GM18868 (cell line): ENCODE measurements around the gene SMCO4.
"Not testable (repeated sequence)": the region's sequence is repeated elsewhere in the genome, so short reads cannot be mapped to it uniquely, and the experiment has no call there.

Experiments used
- ATAC-seq: cut with Tn5 transposase; IDR thresholded peaks from one replicate; pipeline ENCODE4 v1.9.1; 2021; ENCODE audit warnings: mild to moderate bottlenecking, moderate library complexity; ENCODE audit not compliant: unreplicated experiment

Gene SMCO4

DNA sequence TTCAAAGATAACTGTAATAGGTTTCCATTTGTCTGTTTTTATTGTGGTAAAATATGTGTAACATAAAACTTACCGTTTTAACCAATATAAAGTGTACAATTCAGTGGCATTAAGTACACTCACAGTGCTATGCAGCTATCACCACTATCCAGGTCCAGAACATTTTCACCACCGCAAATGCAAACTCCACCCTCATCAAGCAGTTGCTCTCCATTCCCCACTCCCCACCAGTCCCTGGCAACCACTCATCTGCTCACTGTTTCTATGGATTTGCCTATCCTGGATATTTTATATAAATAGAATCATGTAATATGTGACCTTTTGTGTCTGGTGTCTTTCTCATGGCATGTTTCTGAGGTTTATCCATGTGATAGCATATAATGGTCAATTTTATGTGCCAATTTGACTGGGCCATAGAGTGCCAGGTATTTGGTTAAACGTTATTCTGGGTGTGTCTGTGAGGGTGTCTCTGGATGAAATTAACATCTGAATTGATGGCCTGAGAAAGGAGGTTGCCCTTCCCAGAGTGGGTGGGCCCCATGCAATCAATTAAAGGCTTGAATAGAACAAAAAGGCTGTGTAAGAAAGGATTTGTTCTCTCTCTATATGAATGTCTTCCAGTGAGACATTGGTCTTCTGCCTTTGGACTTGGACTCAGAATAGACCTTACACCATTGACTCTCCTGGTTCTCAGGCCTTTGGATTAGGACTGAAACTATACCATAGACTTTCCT lies 17.2 kb upstream of the SMCO4 start:
- no peak for ATAC-seq

DNA sequence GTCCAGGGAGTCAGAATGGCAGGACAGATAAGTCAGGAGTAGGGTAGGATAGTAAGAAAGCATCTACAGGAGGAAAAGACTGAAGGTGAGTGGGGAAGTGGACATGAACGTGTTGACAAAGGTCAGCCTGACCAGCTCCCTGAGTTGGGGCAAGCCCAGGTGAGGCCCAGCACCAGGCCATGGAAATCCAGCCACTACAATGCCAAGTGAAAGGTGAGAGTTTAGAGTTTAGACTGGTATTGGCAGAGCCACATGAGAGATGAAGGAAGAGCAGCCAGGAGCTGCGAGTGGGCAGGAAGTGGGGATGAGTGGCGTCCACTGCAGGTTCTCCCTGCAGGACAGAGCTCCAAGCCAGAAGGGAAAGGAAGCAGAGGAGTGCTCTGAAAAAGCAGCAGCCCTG lies 16.5 kb upstream of the SMCO4 start:
- no peak for ATAC-seq

DNA sequence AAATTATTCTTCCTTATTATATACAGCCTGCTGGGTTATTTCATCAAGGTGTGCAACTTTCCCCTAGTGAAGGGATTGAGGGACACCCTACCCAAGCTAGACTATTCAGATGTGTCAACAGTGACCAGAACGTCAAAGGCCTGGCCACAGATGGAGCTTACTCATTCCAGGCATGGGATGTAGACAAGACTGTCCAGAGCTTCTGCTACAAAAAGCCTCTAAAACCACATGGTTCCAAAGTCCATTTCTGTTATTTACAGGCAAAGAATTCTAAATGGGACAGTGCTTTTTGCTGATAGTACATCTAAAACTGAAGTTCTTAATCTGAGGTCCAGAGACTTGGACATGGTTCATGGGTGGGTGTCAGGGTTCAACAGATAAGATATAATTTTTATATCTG lies 9.7 kb upstream of the SMCO4 start:
- no peak for ATAC-seq

DNA sequence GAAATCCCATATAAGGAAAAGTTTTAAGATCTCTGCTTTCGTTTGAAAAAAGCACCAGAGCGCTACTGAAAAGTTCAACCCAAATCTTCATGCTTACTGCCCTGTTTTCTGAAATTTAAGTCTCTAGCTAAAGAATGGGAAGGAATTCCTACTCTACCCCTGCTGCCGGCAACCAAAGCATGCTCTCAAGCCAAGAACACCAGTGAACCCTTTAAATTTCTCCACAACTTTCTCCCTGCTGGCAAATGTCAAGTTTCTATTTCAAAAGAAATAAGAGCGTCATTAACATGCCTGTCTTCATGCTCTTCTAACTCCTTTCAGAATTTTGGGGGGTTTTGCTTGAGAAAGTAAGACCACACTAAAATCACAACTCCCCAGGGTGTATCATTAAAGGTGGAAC lies 6.8 kb upstream of the SMCO4 start:
- no peak for ATAC-seq

DNA sequence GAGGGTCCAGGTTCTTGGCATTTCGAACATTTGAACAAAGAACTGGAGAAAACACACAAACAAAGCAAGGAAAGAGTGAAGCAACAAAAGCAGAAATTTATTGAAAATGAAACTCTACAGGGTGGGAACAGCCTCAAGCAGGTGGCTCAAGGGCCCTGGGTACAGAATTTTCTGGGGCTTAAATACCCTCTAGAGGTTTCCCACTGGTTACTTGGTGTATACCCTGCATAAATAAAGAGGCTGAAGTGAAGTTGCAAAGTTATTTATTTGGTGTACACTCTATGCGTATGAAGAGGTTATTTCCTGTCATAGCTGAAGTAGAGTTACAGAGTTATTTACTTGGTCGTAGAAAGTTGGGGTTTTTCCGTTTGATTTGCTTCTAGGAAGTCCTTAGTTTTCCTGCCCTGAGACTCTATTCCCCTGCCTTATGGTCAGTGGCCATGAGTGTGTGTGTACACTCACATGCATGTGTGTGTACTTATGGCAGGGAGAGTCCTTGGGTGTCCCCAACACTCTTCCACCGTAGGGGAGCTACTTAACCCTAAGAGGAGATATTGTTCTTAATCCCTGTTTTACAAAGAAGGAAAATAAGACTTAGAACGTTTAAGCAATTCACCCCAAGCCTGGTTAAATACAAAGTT lies 5.6 kb upstream of the SMCO4 start:
- ATAC-seq: peak; percentile 61

DNA sequence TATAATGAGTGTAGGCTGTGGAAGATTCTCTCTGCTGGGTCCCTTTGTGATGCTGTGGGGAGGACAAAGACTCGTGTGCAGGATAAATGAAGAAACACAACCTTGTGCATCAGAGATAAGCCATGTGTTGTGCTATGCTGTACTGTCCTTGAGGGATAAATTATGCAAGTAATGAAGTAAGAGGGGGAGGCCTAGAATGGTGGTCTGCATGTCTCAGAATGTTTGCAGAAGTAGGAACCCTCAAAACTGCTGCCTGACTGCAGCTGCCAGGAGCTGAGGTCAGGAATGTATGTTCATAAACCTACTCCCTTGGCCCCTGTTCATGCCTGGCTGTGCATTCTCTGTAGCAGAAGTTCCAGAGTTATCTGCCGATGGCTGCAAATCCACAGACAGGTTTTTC lies 4.6 kb upstream of the SMCO4 start:
- no peak for ATAC-seq

DNA sequence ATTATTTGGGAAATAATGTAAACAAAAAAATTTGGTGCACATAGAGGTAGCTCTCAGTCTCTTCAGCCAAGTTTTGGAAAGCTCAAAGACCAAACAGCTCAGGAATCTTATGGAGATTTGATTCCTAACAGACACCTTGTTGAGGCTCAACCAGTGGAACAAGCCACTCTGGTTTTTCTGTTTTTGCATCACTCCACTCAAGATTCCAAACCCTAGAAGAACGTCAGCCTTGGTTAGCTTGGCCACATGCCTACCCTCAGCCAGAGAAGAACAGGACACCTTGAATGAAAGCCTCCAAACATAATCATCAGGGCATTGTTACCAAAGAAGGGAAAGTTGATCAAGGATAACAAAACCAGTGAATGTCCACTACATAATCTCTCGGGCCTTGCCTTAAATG lies 3.8 kb upstream of the SMCO4 start:
- no peak for ATAC-seq

DNA sequence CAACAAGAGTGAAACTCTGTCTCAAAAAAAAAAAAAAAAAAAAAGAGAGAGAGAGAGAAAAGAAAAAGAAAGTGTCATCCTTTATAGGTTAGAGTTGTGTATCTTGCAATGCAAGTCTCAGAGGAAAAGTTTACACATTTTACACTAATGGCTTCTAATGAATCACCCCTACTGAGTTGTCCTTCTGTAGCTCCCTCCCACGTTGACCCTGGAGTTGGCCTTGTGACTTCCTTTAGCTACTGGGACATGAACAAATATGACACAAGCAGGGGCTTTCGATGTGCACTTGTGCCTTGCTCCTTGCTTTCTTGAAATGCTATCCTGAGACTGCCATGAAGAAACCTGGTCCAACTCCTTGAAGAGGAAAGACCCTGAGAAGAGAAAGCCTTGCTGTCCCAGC lies 2.4 kb upstream of the SMCO4 start:
- ATAC-seq: no peak

DNA sequence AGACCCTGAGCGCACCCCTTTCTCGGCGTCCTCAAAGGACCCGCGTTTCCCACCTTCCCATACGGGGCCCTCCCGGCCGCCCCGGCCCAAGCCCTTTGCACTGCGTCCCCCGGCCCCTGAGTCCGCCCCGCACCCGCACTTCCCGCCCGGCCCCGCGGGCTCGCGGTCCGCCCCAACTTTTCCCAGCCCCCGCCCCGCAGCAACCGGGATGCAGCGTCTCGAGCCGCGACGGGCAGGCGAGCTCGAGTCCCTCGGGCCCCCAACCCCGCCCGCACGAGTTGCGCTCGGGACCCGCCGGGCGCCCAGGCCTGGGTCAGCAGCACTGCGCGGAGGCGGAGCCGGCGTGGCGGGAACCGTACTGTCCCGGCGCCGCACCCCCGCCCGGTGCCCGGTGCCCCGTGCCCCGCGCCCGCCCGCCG lies 371 bp downstream of the SMCO4 start:
- ATAC-seq: peak; percentile 34

DNA sequence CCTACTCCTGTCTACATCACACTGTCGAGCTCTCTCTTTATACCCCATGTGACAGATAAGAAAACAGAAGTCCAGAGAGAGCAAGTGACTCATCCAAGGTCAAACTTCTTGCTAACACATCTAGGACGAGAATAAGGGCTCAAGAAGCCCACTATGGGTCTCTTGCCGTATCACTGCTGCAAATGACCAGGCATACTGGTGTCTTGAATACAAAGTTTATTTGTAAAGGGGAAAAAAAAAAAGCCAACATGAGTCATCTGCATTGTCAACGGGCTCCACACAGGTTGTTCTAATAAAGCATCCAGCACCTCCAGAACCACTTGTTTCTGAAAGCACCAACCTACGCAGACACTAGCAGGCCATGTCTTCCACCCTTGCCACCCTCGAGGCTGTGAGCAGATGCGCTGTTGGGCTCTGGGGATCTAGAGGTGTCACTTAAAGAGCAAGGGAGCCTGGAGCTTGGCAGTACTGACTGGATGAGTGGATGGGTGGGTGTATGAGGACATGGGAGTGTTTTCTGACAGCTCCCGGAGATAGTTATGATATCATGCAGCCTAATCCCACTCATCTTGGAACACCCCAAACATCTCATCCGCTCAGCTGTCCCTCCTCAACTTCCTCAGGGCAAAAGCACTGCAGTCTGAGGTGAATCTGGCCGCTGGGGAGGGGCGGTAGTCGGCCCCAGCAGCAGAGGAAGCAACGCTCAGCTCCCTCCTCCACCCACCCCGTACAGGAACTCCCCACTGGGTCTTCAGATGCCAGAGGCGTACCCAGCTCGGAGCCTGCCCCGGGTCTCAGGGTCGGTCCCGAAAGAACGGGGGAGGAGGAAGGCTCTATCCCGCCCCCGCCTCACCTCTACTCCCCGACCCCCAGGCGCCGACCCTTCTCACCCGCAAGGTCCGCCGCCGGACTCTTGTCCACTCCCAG lies 1.0 kb downstream of the SMCO4 start:
- ATAC-seq: peak; percentile 65

DNA sequence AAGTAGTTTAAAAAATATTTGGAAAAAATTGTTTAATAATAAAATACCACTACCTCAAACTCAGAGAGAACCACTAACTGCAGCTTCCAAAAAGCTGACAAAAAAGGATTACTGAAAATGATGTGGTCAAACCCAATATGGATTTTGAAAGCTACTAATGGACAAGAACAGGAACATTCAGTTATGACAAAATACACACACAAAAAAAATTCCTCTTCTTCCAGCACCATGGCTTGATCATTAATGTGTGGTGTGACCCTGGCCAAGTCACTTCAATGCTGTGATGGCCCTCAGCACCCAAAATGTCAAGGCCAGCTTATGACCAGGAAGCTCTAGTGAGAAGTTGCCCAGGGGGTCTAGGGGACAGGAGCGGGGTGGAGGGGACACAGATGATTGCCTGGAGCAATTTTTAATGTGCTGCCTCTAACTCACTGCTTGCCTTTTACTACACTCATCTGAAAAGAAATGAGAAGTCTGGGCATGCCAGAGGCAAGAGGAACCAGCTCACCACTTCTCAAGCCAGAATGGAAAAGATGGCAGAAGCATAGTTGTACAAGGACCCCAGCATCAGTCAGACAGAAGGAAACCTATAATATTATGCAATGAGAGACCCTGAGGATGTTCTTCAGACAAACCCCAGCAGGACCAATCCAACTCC lies 2.2 kb downstream of the SMCO4 start:
- no peak for ATAC-seq

DNA sequence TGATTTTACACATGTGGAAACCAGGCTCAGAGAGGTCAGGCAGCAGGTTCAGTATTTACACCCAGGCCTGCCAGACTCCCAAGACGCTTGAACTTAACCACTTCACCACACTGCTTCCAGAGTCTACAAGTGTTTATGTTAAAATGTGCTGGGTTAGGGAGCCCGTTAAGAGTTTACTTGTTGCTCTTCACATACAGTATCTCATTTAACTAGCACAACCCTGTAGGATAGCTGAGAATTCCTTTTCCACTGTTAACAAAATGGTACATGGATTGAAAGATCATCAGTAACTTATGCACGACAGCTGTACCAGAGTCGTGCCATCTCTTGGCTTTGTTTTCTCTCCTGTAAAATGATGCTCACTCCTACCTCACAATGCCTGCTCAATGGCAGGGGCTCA lies 2.9 kb downstream of the SMCO4 start:
- ATAC-seq: no peak

DNA sequence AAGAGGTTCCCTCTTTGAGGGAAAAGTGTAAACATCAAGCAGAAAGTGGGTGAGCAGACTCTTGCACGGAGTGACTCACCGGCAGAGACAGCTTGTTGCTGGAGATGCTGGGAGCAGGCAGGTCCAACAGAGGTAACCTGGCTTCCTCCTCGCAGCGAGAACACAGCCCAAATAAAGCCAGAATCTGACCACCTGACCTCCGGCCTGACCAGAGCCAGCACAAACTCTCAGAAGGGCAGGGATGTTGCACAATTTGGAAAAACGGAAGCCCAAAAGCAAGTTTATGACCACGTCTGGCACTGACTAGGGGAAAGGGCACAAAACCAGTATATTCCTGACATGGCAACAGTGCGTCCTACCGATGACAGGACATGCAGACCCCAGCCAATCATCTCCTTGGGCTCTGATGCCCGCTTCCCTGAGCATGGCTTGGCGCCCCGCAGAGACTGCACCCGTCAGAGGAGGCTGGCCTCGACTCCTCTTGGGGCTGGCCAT lies 5.4 kb downstream of the SMCO4 start:
- ATAC-seq: no peak

DNA sequence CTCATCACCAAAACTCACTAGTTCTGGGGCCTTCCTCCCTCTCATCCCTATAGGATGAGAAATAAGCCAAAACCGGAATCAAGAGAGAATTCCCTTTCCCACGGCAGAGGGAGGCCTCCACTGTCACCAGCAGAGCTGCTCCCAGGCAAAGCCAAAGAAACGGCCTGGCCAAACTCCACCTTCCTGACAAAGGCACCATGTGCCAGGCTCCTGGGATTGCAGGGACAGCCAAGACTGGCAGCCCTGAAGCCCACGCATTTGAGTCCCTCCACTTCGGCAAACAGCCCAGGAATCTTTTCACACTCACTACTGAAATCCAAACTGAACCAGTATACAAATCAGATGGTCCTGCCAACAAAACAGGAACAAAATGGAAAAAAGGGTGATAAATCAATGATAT lies 6.1 kb downstream of the SMCO4 start:
- no peak for ATAC-seq

DNA sequence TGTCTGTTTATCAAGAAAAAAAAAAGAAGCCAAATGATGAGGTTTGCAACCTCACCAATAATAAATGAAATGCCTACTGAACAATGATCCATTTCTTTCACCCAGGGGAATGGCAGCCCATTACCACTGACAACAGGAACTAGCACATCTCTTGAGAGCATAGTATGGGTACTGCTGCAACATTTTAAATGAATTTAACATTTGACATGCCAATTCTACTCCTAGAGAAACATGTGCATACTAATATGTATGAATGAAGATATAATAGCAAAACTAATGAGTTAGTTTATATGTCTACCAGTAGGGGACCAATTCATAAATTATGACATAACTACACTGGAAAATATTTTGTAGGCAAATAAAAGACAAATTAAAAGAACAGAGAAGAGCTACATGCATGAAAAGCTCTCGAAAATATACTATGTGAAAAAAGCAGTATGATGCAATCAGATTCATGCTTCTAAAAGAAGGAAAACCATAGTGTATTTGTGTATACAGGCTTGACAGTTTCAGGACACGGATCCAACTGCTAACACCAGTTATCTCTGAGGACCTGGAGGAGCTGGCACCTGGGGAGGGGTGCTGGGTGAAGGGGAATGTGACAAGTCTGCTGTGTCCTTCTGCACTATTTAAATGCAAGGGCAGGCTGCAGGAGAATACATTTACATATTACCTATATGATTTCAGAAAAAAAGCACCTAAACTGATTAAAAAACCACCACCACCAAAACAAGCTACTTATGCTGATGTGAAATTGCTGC lies 6.9 kb downstream of the SMCO4 start:
- ATAC-seq: no peak

DNA sequence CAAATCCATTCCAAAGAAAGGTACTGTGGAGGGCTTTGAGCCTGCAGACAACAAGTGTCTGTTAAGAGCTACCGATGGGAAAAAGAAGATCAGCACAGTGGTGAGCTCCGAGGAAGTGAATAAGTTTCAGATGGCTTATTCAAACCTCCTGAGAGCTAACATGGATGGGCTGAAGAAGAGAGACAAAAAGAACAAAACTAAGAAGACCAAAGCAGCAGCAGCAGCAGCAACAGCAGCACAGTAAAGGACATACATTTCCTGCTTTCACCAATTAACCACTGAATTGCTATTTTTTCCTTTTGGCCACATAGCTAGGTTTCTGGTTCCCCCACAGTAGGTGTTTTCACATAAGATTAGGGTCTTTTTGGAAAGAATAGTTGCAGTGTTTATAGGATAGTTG lies 7.6 kb downstream of the SMCO4 start:
- ATAC-seq: not testable (repeated sequence)

DNA sequence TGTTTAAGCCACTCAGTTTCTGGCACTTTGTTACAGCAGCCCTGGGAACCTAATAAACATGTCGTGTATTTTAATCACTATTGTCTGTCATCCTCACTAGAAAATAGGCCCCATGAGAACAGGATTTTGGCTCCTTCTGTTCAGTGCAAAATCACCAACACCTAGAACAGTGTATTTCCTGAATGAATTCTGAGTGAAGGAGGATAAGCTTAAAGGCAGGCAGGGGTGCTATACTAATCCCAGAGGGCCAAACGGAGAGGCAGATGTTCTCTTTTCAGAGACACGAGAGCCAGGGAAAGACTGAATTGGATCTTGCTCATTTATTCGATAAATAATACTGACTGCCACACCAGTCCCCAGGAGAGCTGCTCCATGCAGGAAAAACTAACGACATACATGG lies 10.4 kb downstream of the SMCO4 start:
- ATAC-seq: no peak

DNA sequence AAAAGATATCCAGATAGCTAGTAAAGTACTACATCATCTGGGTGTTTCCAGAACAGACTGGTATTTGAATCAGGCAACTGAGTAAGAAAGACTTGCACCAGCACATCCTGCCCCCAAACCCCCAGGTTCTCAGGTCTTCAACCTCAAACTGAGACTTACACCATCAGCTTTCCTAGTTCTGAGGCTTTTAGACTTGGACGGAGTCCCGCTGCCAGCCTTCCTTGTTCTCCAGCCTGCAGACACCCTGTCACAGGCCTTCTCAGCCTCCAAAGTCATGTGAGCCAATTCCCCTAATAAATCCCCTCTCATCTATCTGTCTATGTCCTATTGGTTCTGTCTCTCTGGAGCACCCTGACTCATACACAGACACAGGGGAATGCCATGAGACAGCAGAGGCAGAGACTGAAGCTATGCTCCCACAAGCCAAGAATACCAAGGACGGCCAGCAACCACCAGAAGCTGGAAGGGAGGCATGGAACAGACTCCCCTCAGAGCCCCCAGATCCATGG lies 10.9 kb downstream of the SMCO4 start:
- ATAC-seq: peak; percentile 60

DNA sequence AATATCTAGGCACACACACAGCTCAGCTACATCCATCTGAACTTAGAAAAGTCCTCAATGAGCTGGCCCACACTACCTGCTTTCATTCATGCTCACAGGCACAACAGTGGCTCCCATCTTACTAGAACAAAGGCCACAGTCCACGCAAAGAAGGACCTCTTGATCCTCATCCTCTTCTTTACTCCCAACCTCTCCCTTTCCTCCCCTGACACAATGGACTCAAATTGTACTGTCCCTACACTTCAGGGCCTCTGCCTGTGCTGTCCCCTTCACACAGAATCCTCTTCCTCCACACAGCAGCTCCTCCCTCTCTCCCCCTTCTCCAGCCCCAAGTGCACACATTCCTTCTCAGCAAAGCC lies 12.7 kb downstream of the SMCO4 start:
- no peak for ATAC-seq
